ENCODE measurements around the gene NPC1L1. TPM values are rescaled to one million over a fixed set of nuclear protein-coding genes. Genes with fewer than 3 reads are reported as not detected.

NPC1L1 gene
- total and polyA plus RNA-seq, 4 donors: 0.01 to 0.48 (median 0.03) TPM

DNA sequence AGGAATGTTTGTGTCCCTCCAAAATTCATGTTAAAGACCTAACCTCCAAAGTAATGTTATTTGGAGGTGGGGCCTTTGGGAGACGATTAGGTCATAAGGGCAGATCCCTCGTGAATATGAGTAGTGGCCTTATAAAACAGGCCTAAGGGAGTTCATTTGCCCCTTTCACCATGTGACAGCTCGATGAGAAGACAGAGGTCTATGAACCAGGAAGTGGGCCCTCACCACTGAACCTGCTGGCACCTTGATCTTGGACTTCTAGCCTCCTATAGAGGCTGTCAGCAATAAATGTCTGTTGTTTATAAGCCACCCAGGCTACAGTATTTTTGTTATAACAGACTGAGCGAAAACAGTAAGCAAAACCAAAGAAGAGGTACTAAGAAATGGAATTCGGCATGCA lies 64.8 kb downstream of the NPC1L1 start:
- 86% methylated on average over 5 of the region's 5 CpGs for WGBS, 2 donors
- ATAC-seq (ENCODE audit: insufficient read depth, low FRiP score): no peak
- Histone ChIP-seq H3K36me3 (ENCODE audit: control insufficient read depth in 4 of 4, insufficient read depth in 4 of 4, low read length in 4 of 4) (peaks cover 2 to 31% (median 24%) of the 10 kb centered on the region in 4 donors), H3K9ac (ENCODE audit: insufficient read depth in 1 of 2, low read length in 2 of 2) (no peak overlapping the region), H3K27me3 (ENCODE audit: control insufficient read depth in 3 of 3, insufficient read depth in 3 of 3, low read length in 2 of 3) (no peaks in the 10 kb centered on the region), H3K9me3 (ENCODE audit: control insufficient read depth in 4 of 4, insufficient read depth in 3 of 4, low read length in 3 of 4) (no peaks in the 10 kb centered on the region), H3K4me3 (no peak overlapping the region), H3K27ac (ENCODE audit: low read depth in 1 of 2, low read length in 1 of 2) (no peak overlapping the region), H3K4me1 (ENCODE audit: control insufficient read depth in 5 of 5, insufficient read depth in 5 of 5, low read length in 5 of 5) (peaks cover 0 to 9% (median 3%) of the 10 kb centered on the region in 5 donors)
- TF ChIP-seq, protein P1, sequence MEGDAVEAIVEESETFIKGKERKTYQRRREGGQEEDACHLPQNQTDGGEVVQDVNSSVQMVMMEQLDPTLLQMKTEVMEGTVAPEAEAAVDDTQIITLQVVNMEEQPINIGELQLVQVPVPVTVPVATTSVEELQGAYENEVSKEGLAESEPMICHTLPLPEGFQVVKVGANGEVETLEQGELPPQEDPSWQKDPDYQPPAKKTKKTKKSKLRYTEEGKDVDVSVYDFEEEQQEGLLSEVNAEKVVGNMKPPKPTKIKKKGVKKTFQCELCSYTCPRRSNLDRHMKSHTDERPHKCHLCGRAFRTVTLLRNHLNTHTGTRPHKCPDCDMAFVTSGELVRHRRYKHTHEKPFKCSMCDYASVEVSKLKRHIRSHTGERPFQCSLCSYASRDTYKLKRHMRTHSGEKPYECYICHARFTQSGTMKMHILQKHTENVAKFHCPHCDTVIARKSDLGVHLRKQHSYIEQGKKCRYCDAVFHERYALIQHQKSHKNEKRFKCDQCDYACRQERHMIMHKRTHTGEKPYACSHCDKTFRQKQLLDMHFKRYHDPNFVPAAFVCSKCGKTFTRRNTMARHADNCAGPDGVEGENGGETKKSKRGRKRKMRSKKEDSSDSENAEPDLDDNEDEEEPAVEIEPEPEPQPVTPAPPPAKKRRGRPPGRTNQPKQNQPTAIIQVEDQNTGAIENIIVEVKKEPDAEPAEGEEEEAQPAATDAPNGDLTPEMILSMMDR (IDR thresholded peaks at IDR 0.05; ENCODE audit: control extremely low read depth, extremely low read depth): no peak
- no peak for DNase-seq

DNA sequence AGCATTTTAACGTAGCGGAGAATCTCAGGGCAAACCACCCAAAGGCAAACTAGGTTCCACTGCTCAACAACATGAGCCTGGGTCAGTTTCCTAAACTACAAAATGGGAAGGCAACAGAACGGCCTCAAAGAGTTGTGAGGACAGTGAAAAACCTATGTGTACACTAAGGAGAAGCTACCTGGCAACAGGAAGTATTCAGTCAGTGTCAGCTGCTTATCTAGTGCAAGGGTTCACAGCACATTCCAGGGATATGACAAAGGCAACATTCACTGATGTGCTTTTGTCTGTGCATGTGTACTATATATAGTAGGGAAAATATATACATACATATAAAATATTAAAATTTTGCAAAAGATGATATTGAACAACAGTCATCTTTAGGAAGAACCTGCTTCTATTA lies 67.8 kb downstream of the NPC1L1 start:
- Histone ChIP-seq H3K9me3 (ENCODE audit: control insufficient read depth in 4 of 4, insufficient read depth in 3 of 4, low read length in 3 of 4) (no peaks in the 10 kb centered on the region), H3K4me3 (no peak overlapping the region), H3K27me3 (ENCODE audit: control insufficient read depth in 3 of 3, insufficient read depth in 3 of 3, low read length in 2 of 3) (no peaks in the 10 kb centered on the region), H3K27ac (ENCODE audit: low read depth in 1 of 2, low read length in 1 of 2) (peak overlapping the region in 1 of 2 donors; percentile 23), H3K36me3 (ENCODE audit: control insufficient read depth in 4 of 4, insufficient read depth in 4 of 4, low read length in 4 of 4) (peaks cover 0 to 21% (median 14%) of the 10 kb centered on the region in 4 donors), H3K9ac (ENCODE audit: insufficient read depth in 1 of 2, low read length in 2 of 2) (no peak overlapping the region), H3K4me1 (ENCODE audit: control insufficient read depth in 5 of 5, insufficient read depth in 5 of 5, low read length in 5 of 5) (peaks cover 0 to 17% (median 5%) of the 10 kb centered on the region in 5 donors)
- TF ChIP-seq, protein P1 (IDR thresholded peaks at IDR 0.05; ENCODE audit: control extremely low read depth, extremely low read depth): no peak
- DNase-seq: no peak
- ATAC-seq (ENCODE audit: insufficient read depth, low FRiP score): no peak
- 85 to 88% methylated on average over 3 of the region's 3 CpGs for WGBS, 2 donors

DNA sequence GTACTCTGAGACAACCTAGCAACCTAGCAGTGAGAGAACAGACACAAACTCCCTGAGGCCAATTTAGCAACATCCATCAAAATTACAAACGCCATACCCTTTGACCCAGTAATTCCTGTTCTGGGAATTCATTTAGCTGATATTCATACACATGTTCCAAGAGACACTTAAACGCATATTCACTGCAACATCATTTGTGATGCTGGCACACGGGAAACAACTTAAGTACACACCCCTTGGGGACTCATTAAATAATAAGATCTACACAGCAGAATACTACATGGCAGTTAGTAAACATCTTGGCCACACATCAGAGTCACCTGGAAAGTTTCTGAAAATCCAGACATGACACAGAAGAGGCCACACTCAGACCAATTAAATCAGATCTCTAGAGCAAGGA lies 68.3 kb downstream of the NPC1L1 start:
- ATAC-seq (ENCODE audit: insufficient read depth, low FRiP score): no peak
- H3K9ac ChIP-seq (ENCODE audit: insufficient read depth in 1 of 2, low read length in 2 of 2): no peak overlapping the region

More for the DNA sequence above, 68.3 kb downstream of the NPC1L1 start:
- no peak for DNase-seq
- Histone ChIP-seq H3K4me3 (no peak overlapping the region), H3K27ac (ENCODE audit: low read depth in 1 of 2, low read length in 1 of 2) (peak overlapping the region in 1 of 2 donors; percentile 23), H3K27me3 (ENCODE audit: control insufficient read depth in 3 of 3, insufficient read depth in 3 of 3, low read length in 2 of 3) (no peaks in the 10 kb centered on the region), H3K4me1 (ENCODE audit: control insufficient read depth in 5 of 5, insufficient read depth in 5 of 5, low read length in 5 of 5) (peaks cover 0 to 17% (median 5%) of the 10 kb centered on the region in 5 donors), H3K36me3 (ENCODE audit: control insufficient read depth in 4 of 4, insufficient read depth in 4 of 4, low read length in 4 of 4) (peaks cover 0 to 21% (median 13%) of the 10 kb centered on the region in 4 donors), H3K9me3 (ENCODE audit: control insufficient read depth in 4 of 4, insufficient read depth in 3 of 4, low read length in 3 of 4) (no peaks in the 10 kb centered on the region)
- WGBS, 2 donors: 67 to 76% methylated on average over 3 of the region's 3 CpGs
- TF ChIP-seq, protein P1 (IDR thresholded peaks at IDR 0.05; ENCODE audit: control extremely low read depth, extremely low read depth): no peak
